GM21528 (cell line): ENCODE data around the gene SLC37A4.
"Not testable (repeated sequence)": the region's sequence is repeated elsewhere in the genome, so short reads cannot be mapped to it uniquely, and the experiment has no call there.

ENCODE experiments used
- ATAC-seq: cut with Tn5 transposase; IDR thresholded peaks from one replicate; pipeline ENCODE4 v1.9.1; 2021; ENCODE audit warnings: mild to moderate bottlenecking, moderate library complexity; ENCODE audit not compliant: unreplicated experiment, low FRiP score

SLC37A4 gene

DNA sequence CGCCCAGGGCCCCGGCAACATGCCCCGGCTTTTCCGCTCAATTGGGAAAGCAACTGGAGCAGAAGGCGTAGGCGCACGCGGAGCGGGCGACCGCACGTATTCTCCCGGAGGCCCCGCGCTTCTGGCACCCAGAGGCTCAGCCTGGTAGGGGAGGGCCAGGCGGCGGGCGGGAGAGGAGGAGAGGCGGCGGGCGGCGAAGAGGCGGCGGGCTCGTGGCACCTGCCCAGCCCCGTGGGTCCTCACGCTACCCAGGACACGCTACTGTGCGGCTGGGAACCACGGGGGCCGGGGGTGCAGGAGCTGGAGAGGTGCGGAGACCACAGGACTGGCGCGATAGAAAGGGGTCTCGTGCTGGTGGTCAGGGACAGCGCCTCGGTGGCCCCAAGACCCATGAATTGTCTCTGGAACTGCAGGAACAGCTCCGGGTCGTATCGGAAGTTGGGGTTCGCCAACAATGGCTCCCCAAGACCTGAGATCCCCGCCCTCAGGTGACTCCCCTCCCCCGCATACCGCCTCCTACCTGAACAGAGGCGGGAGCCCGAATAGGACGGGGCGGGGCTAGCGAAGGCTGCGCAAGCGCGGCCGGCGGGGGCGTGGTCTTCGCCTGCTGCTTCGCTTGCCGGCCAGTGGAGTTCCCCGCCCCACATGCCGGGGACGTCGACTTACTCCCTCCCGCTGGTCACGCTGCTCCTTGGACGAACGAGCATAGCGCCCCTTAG, at the start of gene SLC37A4:
Gene SLC37A4, minus strand, starts transcription at position 549 of the 719 bp plus-strand sequence.
- peak; percentile 73 for ATAC-seq

DNA sequence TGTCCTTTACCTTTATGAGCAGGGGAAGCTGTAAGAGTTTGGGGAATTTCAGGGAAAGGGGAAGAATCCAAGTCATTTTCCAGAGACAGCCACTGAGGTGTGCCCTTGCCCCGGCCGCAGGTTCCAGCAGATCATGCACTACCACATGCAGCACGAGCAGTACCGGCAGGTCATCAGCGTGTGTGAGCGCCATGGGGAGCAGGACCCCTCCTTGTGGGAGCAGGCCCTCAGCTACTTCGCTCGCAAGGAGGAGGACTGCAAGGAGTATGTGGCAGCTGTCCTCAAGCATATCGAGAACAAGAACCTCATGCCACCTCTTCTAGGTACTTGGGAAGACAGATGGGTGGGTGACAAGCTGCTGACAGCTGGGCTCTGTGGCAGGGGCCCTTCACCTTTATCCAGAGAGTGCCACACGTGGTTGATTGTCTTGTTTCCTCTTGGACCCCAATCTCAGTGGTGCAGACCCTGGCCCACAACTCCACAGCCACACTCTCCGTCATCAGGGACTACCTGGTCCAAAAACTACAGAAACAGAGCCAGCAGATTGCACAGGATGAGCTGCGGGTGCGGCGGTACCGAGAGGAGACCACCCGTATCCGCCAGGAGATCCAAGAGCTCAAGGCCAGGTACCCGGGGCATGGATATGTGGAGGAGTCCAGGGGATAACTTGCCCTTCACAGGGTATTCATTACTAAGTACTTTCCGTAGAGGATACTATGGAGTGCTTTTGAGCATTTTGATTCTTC, 48.2 kb upstream of the SLC37A4 start:
- no peak for ATAC-seq

DNA sequence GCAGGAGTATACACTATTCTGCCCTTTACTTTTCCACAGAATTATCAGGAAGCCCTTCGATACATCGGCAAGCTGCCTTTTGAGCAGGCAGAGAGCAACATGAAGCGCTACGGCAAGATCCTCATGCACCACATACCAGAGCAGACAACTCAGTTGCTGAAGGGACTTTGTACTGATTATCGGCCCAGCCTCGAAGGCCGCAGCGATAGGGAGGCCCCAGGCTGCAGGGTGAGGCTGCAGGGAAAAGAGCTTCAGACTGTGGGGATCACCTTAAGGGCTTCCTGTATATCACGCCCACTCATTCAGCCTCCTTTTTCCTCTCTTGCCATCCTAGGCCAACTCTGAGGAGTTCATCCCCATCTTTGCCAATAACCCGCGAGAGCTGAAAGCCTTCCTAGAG, 47.2 kb upstream of the SLC37A4 start:
- no peak for ATAC-seq

DNA sequence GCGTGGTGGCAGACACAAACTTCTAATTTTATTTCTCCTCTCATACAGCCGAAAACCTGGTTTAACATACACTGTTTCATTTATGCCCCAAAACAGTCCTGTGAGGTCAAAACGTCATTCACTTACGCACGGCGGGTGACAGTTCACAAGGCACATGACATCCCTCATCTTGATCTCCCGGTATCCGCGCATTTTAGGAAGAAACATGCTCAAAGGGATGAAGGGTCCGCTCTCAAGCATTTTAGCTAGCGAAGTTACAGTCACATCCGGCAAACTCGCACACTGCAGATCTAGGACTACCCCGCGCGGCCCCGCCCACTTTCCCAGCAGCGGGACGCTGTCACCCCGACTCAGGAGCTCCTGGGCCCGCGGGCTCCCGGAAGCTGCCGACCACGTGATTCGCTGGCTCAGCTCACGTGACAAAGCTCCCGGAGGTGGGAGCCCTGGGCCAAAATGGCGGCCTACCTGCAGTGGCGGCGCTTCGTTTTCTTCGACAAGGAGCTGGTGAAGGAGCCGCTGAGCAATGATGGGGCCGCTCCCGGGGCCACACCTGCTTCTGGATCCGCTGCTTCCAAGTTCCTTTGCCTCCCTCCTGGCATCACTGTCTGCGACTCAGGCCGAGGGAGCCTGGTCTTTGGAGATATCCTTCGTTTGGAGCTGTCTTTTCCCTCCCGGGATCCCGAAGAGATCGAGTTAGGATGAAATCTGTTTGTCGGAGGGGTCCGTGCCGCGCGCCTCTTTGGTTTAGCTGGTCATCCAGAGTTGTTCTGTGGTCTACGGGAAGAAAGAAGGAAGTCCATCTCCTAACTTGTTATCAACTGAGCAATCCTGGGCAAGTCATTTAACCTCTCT, 36.9 kb upstream of the SLC37A4 start, which contains the start of gene VPS11:
Gene VPS11, plus strand, starts transcription at position 448 of the 852 bp plus-strand sequence. Its CDS starts 6 bp downstream, at position 454.
- ATAC-seq: peak; percentile 75

DNA sequence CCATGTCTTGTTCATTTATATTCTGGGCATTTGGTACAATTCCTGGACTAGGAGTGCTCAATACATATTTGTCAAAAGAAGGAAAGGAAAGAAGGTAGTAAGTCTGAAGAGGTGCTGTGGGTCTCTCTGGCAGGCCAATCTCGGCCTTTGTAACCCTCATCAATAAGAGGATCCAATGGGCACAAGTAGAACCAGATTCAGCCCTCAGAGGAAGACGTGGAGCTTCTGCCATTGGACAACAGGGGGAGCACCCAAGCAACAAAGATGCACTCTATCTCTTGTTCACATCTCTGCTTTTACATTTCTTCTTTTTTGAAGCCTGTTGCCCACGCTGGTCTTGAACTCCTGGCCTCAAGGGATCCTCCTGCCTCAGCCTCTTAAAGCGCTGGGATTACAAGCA, 34.7 kb upstream of the SLC37A4 start:
- ATAC-seq: no peak

DNA sequence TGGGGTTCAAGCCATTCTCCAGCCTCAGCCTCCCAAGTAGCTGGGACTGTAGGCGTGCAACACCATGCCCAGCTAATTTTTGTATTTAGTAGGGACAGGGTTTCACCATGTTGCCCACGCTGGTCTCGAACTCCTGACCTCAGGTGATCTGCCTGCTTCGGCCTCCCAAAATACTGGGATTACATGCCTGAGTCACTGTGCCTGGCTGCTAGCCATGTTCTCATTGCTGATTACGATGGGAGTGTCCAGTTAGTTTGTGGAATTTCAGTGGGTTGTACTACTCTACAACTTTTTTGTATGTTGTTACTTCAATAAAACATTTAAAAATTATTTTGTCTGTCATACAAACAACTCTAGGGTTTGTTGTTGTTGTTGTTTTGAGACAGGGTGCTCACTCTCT, 32.1 kb upstream of the SLC37A4 start:
- no peak for ATAC-seq

DNA sequence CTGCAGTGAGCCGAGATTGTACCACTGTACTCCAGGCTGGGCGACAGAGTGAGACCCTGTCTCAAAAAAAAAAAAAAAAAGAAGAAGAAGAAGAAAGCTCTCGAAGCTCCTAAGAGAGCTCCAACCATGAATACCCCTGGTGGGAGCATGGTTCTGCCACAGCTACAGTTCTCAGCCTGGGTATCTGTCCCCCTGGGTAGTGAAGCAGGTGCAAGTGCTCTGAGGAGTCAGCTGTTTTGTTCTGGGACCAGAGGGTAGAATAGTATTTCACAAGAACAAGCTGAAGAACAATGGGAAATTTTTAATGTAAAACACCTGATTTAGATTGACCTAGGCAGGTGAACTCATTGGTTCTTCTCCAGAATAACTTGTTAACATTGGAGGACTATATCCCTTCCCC, 30.6 kb upstream of the SLC37A4 start:
- no peak for ATAC-seq

DNA sequence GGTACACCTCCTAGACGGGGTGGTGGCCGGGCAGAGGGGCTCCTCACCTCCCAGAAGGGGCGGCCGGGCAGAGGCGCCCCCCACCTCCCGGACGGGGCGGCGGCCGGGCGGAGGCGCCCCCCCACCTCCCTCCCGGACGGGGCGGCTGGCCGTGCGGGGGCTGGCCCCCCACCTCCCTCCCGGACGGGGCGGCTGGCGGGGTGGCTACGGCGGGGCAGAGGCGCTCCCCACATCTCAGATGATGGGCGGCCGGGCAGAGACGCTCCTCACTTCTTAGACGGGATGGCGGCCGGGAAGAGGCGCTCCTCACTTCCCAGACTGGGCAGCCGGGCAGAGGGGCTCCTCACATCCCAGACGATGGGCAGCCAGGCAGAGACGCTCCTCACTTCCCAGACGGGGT, 28.5 kb upstream of the SLC37A4 start:
- ATAC-seq: not testable (repeated sequence)

DNA sequence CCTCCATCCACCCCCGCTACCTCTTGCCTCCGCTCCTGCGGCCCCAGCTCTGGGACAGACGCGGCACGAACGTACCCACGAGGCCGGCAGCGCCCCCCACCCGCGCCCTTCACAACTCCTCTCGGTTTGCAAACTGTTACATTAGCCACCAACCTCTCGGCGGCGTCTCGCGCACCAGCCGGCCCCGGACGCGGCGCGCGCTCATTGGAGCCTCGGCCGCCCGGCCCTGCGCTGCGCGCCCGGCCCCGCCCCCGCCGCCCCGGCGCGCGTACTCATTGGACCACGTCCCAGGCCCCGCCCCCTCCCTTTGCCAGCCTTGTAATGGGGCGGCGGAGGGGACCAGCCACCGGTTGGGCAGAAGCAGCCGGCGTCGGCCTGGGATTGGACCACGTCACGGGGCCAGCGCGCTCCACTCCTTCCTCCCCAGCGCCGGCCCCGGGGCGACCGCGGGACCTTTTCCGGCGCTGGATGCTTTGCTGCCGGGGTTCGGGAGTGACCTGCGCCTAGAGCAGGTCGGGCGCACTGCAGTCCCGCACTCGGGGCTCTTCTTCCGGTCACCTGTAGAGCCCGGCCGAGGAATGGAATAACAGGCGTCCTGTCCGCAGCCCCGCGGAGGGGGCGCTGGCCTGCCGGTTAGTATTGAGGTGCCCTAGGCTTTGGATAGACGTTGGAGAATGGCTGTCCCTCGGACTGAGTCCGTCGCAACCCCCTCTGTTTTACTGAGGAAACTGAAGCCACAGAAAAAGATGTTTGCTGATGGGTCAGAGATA, 26.5 kb upstream of the SLC37A4 start, which contains the start of gene HYOU1:
Gene HYOU1, minus strand, starts transcription at position 206 of the 770 bp plus-strand sequence. CDS start 1,045 bp downstream, outside the sequence.
- ATAC-seq: peak; percentile 90

DNA sequence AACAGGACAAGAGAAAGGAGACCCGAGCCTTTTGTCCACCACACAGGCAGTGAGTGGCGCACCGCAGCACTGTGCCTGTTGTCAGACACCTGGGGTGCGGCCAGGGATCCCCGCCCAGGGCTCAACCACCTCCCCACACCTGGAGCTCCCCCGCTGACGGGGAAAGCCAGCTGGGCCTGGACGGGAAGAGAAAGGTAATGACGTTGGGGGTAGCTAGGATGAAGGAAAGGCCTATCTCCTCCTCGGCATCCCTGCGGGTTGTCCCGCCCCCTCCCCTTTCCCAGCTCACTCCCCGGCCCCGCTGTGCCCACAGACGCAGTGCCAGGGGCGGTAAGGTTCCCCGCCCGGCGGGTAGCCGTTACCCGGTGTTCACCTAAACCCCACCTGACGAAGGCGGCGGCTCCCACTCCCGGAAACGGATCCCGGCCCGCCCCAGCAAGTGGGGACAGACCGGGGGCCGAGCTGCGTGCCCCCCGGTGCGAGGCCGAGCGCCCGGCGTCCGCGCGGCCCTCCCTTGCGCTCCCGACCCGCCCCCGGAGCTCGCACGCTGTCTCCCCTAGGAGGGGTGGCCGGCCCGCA, 25.8 kb upstream of the SLC37A4 start:
- peak; percentile 25 for ATAC-seq

DNA sequence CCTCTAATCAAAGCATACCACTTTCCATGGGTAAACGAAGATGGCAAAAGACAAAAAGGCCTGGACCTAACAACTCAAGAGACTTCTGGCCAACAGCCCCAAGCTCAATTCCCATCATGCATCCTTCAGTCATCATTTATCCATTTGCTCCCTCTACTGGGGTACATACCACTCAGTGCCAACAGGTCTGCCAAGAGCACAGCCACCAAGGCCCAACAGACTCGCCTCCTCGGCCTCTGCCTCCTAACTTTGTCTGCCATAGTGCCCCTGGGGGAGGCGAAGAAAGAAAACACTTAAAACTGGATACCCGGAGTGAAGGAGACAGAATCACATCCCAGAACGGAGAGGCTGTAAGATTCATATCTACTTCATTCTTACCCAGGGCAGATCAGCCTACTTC, 25.2 kb upstream of the SLC37A4 start:
- ATAC-seq: no peak

DNA sequence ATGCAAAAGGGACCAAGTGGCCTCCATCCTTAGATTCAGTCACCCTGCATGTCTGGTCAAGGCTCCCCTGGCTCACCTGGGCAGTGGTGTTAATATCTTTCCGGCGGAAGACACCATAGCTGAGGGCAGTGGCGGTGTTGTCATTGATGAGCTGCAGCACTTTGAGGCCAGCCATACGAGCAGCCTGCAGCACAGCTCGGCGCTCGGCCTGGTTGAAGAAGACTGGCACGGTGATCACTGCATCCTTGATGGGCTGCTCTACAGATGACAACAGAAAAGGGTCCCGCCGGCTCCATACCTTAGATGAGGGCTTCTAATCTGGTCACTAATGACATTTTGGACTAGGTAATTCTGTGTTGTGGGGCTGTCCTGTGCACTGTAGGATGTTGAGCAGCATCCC, 23.7 kb upstream of the SLC37A4 start:
- ATAC-seq: no peak

DNA sequence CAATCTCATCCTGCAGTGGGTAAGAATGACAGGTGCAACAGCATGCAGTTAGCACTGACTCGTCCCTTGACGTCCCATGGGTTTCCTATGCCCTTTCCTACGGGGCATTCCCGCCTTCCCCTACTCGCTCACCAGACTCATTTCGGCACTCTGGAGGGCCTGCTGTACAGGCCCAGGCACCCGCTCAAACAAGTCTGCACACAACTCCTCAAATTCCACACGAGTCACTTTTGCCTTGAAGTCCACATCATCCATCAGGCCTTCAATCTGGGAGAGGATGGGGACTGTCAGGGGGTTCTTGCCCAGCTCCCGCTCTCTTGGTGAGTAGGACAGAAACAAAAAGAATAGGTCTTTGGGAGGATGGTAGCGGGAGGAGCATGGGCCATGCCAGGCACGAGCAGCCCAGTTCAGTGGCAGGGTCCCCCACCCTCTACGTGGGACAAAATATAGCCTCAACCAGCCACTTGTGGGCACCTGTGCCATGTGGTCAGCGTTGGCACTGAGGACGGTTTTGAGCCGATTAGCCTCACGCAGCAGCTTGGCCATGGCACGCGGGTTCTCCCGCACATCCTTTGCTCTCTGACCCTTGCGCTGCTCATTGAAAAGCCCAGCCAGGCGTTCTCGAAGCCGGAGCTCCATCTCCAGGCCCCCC, 21.6 kb upstream of the SLC37A4 start:
- ATAC-seq: no peak

DNA sequence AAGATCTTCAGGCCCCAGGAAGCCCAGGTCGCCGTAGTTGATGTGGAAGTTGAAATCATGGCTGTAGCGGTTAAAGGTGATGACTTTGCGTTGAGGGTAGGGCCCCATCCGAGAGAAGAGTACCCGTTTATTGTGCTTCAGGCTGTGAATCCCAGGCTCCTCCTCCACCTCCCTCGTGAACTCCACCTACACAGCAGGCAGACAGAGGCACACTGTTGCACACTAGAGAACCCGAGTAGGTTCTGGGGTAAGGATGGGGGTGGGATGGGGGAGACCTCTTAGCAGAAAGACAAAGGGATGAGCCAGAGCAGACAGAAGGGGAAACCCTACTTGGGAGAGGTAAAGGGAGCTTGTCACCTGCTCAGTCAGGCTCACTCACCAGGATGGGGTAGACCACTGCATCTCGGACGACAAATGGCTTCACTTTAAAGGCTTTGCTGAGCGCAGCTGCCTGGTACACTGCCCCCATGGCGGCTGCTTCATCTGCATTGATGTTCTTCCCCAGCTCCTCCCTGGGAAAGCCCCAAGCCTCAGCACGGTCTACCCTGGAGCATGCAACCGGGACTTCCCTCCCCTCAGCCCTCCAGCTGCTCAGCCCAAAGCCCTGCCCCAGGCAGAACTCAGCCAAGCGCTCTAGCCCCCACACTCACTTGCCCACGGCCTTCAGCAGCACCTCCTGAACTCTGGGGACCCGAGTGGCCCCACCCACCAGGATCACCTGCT, 20.9 kb upstream of the SLC37A4 start:
- no peak for ATAC-seq

DNA sequence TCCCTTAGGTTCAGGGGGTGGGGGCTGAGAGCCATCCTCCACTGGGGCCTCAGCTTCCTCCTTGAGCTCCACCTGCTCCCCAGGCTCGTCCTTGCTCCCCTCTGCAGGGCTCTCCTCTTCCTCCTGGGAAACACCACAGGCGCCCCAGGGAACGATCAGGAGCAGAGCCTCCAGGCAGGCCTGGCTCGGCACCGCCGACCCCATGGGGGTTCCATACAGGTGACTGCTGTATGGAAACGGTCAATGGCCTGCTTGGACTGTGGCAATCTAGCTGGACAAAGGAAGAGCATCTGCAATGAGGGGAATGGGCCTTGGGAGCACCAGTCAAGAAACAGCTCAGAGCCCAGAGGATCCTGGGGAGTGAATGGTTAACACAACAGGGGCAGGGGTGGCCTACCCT, 18.4 kb upstream of the SLC37A4 start:
- no peak for ATAC-seq

DNA sequence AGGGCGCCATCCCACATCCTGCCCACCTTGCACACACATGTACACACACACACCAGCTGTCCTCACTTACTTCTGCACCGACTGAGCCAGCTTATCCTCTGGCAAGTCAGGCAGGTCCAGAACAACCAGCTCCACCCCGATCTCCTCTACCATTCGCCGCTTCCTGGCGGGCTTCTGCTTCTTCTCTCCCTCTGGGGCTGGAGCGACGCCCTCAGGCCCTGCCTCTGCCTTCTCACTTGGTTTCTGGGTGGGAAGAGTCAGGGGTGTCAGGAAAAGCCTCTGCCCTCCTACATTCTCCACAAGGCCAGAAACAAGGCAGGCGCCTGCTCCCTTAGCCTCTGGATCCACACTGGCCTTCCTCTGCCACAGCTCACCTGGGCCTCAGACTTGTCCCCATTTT, 18.0 kb upstream of the SLC37A4 start:
- ATAC-seq: no peak

DNA sequence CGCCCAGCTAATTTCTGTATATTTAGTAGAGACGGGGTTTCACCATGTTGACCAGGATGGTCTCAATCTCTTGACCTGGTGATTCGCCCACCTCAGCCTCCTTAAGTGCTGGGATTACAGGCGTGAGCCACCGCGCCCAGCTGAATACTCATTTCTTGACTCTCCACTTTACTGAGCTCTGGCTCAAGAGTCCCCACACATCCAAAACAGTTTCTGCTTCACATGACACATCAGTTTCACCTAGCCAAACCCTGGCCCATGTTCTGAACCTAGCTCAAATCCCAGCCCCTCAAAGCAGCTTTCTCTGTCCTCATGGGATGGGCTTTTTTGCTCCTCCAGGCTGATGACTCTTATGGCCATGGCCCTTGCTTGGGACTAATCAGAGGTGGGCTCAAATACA, 16.5 kb upstream of the SLC37A4 start:
- no peak for ATAC-seq

DNA sequence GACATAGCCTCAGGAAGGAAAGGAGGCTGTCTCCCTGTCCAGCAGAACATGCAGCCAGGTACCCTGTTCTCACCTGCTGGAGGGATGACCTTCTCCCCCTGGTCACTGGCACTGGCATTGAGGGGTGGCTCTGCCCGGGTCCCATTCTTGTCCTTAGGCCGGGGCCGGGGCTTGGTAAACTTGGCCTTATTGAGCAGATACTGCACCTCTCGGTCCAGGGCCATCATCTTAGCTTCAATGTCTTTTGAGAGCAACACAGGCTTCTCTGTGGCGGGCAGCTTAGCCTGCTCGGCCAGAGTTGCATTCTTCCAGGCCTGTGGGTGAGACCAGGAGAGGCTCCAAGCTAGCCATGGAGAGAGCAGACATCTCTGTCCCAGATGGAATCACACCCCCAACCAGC, 15.8 kb upstream of the SLC37A4 start:
- no peak for ATAC-seq

DNA sequence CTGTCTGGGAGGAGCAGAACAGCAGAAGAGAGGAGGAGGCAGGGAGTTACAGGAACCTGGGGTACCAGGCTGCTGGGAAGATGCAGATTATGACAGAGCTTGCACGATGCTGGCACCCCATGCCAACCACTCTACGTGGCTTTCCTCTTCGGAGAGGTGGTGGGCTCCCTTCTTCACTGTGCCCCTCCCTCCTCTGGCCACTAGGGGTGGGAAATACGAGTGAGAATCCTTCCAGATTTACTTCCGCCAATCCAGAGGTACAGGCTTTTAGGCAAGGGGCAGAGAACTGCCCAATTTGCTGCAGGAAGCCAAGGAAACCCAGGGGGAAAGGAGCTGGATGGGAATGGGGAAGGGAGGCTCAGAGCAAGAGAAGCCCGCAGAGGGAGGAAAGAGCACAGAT, 14.0 kb upstream of the SLC37A4 start:
- ATAC-seq: no peak
